HG02884 (cell line): ENCODE measurements around the gene KLK7.

Experiments used
- ATAC-seq: cut with Tn5 transposase; IDR thresholded peaks from one replicate; pipeline ENCODE4 v1.9.1; 2021; ENCODE audit warnings: mild to moderate bottlenecking, moderate library complexity; ENCODE audit not compliant: unreplicated experiment

The KLK7 gene

GRCh38 chr19:50939596-50939995 is 44.1 kb downstream of the KLK7 start:
- no peak for ATAC-seq

- no peak for ATAC-seq
Measured at GRCh38 chr19:50933640-50934039, 50.1 kb downstream of the KLK7 start.

GRCh38 chr19:50932690-50933083 is 51.0 kb downstream of the KLK7 start:
- ATAC-seq: no peak

GRCh38 chr19:50932018-50932689 is 51.6 kb downstream of the KLK7 start:
- no peak for ATAC-seq

- no peak for ATAC-seq
Measured at GRCh38 chr19:50931023-50931422, 52.7 kb downstream of the KLK7 start.

GRCh38 chr19:50928831-50929230 is 54.9 kb downstream of the KLK7 start:
- ATAC-seq: no peak
